SK-N-SH (cell line): ENCODE results near the gene MEPCE. TPM values are rescaled to one million over a fixed set of nuclear protein-coding genes. Genes with fewer than 3 reads are reported as not detected.
"Not testable (repeated sequence)": the region's sequence is repeated elsewhere in the genome, so short reads cannot be mapped to it uniquely, and the experiment has no call there.

Source experiments
- CTCF ChIA-PET: fragments of 300-600, 350-600 bp; formaldehyde crosslinking; extraction: SDS; loops from one replicate; lab custom pipeline; 2021; lab: Yijun Ruan, JAX
- POLR2A ChIA-PET: fragments of 350-600 bp; sonication (Branson Sonifier 250); formaldehyde crosslinking; extraction: SDS; loops from one replicate; lab custom pipeline; 2020; ENCODE audit warnings: antibody characterized with exemption, inconsistent platforms; lab: Yijun Ruan, JAX
- DNase-seq: peaks from one replicate; pipeline ENCODE4 v3.0.0; 2012
- H2AFZ ChIP-seq: fragments of 200-600 bp; sonication (generic); 2 replicates; pipeline ENCODE4 v1.8.1; 2016; ENCODE audit warnings: antibody characterized with exemption, mild to moderate bottlenecking, low read depth
- H3F3A ChIP-seq: fragments of 200-600 bp; sonication (generic); replicated peaks from 2 replicates; pipeline ENCODE3; 2016; ENCODE audit warnings: antibody characterized with exemption, mild to moderate bottlenecking; ENCODE audit not compliant: insufficient read depth
- H3K27ac ChIP-seq, 2 experiments: fragments of 200-500 bp in 1 of 2; fragments of 200-600 bp in 1 of 2; sonication (Bioruptor generic) in 1 of 2; sonication (generic), shearing (Covaris generic) in 1 of 2; 2 replicates each; pipeline versions ENCODE4 v1.5.1 to v1.6.1; 2014 to 2016; ENCODE audit warnings: low read depth in 2 of 2, inconsistent platforms in 1 of 2, low read length in 1 of 2, mild to moderate bottlenecking in 1 of 2, mixed read lengths in 1 of 2
- H3K27me3 ChIP-seq: fragments of 200-600 bp; sonication (generic), shearing (Covaris generic); 2 replicates; pipeline ENCODE4 v1.6.1; 2016; ENCODE audit warnings: mixed run types; ENCODE audit not compliant: insufficient read depth
- H3K36me3 ChIP-seq, 2 experiments: fragments of 200-500 bp in 1 of 2; fragments of 200-600 bp in 1 of 2; sonication (Bioruptor generic) in 1 of 2; sonication (generic) in 1 of 2; replicated peaks in 1 of 2; 2 replicates each; pipeline versions ENCODE3 to v1.5.1; 2014 to 2016; ENCODE audit warnings: low read length in 1 of 2, mild to moderate bottlenecking in 1 of 2; ENCODE audit not compliant: insufficient read depth in 2 of 2, control insufficient read depth in 1 of 2
- H3K4me1 ChIP-seq, 2 experiments: fragments of 200-500 bp in 1 of 2; fragments of 200-600 bp in 1 of 2; sonication (Bioruptor generic) in 1 of 2; sonication (generic), shearing (Covaris generic) in 1 of 2; 2 replicates each; pipeline versions ENCODE4 v1.5.1 to v1.6.1; 2014 to 2016; ENCODE audit warnings: low read depth in 1 of 2, low read length in 1 of 2, mixed run types in 1 of 2; ENCODE audit not compliant: insufficient read depth in 2 of 2, control insufficient read depth in 1 of 2
- H3K4me2 ChIP-seq: fragments of 200-600 bp; sonication (generic), shearing (Covaris generic); 2 replicates; pipeline ENCODE4 v1.6.1; 2017; ENCODE audit warnings: mixed run types
- H3K4me3 ChIP-seq, 2 experiments: fragments of 200-500 bp in 1 of 2; fragments of 200-600 bp in 1 of 2; sonication (Bioruptor generic) in 1 of 2; sonication (generic), shearing (Covaris generic) in 1 of 2; 2 replicates each; pipeline versions ENCODE4 v1.5.1 to v1.8.1; 2014 to 2016; ENCODE audit warnings: low read depth in 2 of 2, inconsistent platforms in 1 of 2, low read length in 1 of 2, mild to moderate bottlenecking in 1 of 2, mixed read lengths in 1 of 2, moderate library complexity in 1 of 2
- H3K79me2 ChIP-seq: fragments of 200-600 bp; sonication (generic); 2 replicates; pipeline ENCODE4 v1.8.1; 2017; ENCODE audit warnings: mild to moderate bottlenecking; ENCODE audit not compliant: insufficient read depth
- H3K9ac ChIP-seq: fragments of 200-600 bp; sonication (generic); 2 replicates; pipeline ENCODE4 v1.6.1; 2017; ENCODE audit warnings: mixed run types
- H3K9me2 ChIP-seq: fragments of 200-600 bp; sonication (generic); 2 replicates; pipeline ENCODE4 v1.6.1; 2017; ENCODE audit warnings: mixed run types
- H3K9me3 ChIP-seq: fragments of 200-600 bp; sonication (generic); 2 replicates; pipeline ENCODE4 v1.6.1; 2017; ENCODE audit warnings: mixed run types, mild to moderate bottlenecking, moderate library complexity
- H4K20me1 ChIP-seq: fragments of 200-600 bp; sonication (generic); 2 replicates; pipeline ENCODE4 v1.6.1; 2017; ENCODE audit warnings: mild to moderate bottlenecking, mixed run types; ENCODE audit not compliant: insufficient read depth
- ELF1 ChIP-seq: IDR thresholded peaks from 2 replicates; pipeline ENCODE4 v1.4.0; 2012
- FOSL2 ChIP-seq: IDR thresholded peaks from 2 replicates; pipeline ENCODE4 v1.4.0; 2012; ENCODE audit warnings: low read depth, mild to moderate bottlenecking, moderate library complexity, borderline replicate concordance
- FOXM1 ChIP-seq: IDR thresholded peaks from 2 replicates; pipeline ENCODE4 v1.4.0; 2012; ENCODE audit warnings: low read depth, mild to moderate bottlenecking
- MAX ChIP-seq: IDR thresholded peaks from 2 replicates; pipeline ENCODE4 v1.4.0; 2012; ENCODE audit warnings: low read depth
- MEF2A ChIP-seq: IDR thresholded peaks from 2 replicates; pipeline ENCODE4 v1.4.0; 2012; ENCODE audit warnings: low read depth, borderline replicate concordance
- MXI1 ChIP-seq: IDR thresholded peaks from 2 replicates; pipeline ENCODE4 v1.6.1; 2012; ENCODE audit warnings: mild to moderate bottlenecking, low read depth, low read length, improper control_type of control experiment
- NFIC ChIP-seq: IDR thresholded peaks from 2 replicates; pipeline ENCODE4 v1.4.0; 2012; ENCODE audit warnings: borderline replicate concordance
- RAD21 ChIP-seq: IDR thresholded peaks from 2 replicates; pipeline ENCODE4 v1.6.1; 2012; ENCODE audit warnings: mild to moderate bottlenecking, low read length
- REST ChIP-seq: IDR thresholded peaks from 2 replicates; pipeline ENCODE4 v1.6.1; 2012; ENCODE audit warnings: mild to moderate bottlenecking, low read depth, low read length, moderate library complexity
- RFX5 ChIP-seq: IDR thresholded peaks from 2 replicates; pipeline ENCODE4 v1.6.1; 2012; ENCODE audit warnings: mild to moderate bottlenecking, improper control_type of control experiment, low read length
- SIN3A ChIP-seq: IDR thresholded peaks from 2 replicates; pipeline ENCODE4 v1.6.1; 2012; ENCODE audit warnings: low read depth, mild to moderate bottlenecking, low read length, moderate library complexity, borderline replicate concordance
- SMC3 ChIP-seq: IDR thresholded peaks from 2 replicates; pipeline ENCODE4 v1.6.1; 2012; ENCODE audit warnings: low read depth, low read length, improper control_type of control experiment
- TCF12 ChIP-seq: IDR thresholded peaks from 2 replicates; pipeline ENCODE4 v1.4.0; 2012
- WGBS: methylation state at CpG from one replicate; pipeline ENCODE4 v1.1.6; 2017; ENCODE audit warnings: low lambda C conversion rate; 5-methylcytosine and 5-hydroxymethylcytosine counted together
- polyA plus RNA-seq, 3 experiments: library from polyadenylated mRNA; depleted of rRNA; stranded (reverse); fragments of >200 nt; gene quantifications; 2 replicates each; pipeline ENCODE4 v1.2.3, GENCODE V29; 2012

Gene MEPCE
- polyA plus RNA-seq, 1 of the 3 experiments (the other 2 are of a cell fraction), result 20.2 TPM

GRCh38 chr7:100452513-100452912, 22.9 kb downstream of the MEPCE start:
- H3K79me2 ChIP-seq, result no peaks in the 10 kb centered on the region
- H3K9ac ChIP-seq, result no peak overlapping the region
- H3K4me3 ChIP-seq, result no peak overlapping the region
- no peak overlapping the region for H3K27ac ChIP-seq
- H3K4me2 ChIP-seq, result no peak overlapping the region
- no peaks in the 10 kb centered on the region for H4K20me1 ChIP-seq
- H3K9me3 ChIP-seq, result no peaks in the 10 kb centered on the region
- ChIA-PET POLR2A (no interaction called here), CTCF (interaction anchor here (1.2 to 5.3 kb wide), 4 partner anchors 12 to 37 kb away, joined by 3 to 57 read pairs (median 22); partner anchors contain the start of gene SPACDR)
- no peaks in the 10 kb centered on the region for H3K36me3 ChIP-seq
- no peak for DNase-seq
- H2AFZ ChIP-seq, result no peak overlapping the region
- no peaks in the 10 kb centered on the region for H3K9me2 ChIP-seq
- no peaks in the 10 kb centered on the region for H3K27me3 ChIP-seq
- no peaks in the 10 kb centered on the region for H3F3A ChIP-seq
- 69% methylated on average over 3 of the region's 3 CpGs for WGBS
- peaks cover 0 to 2% of the 10 kb centered on the region in 2 experiments; a peak in 1 of 4 replicates for H3K4me1 ChIP-seq
- TF ChIP-seq FOSL2 (no peak), TCF12 (no peak), RFX5 (no peak), RAD21 (no peak), ELF1 (no peak)

GRCh38 chr7:100453854-100454253, 24.2 kb downstream of the MEPCE start:
- H3K9me3 ChIP-seq, H3K9me2 ChIP-seq, H3K4me1 ChIP-seq, DNase-seq, H3K4me2 ChIP-seq, H3K27me3 ChIP-seq, H3K27ac ChIP-seq, H3K36me3 ChIP-seq, H3K79me2 ChIP-seq, H2AFZ ChIP-seq, H4K20me1 ChIP-seq, H3F3A ChIP-seq, H3K9ac ChIP-seq, H3K4me3 ChIP-seq: not testable (repeated sequence)
- ChIA-PET POLR2A (interaction anchor here (1.2 to 2.0 kb wide), 2 partner anchors 22 to 26 kb away, joined by 3 to 4 read pairs; partner anchors contain the start of gene TSC22D4), CTCF (interaction anchor here (0.9 to 5.3 kb wide), 7 partner anchors 10 to 238 kb away, joined by 3 to 57 read pairs (median 6); partner anchors contain the start of genes NYAP1 and SPACDR)
- 74% methylated on average over 7 of the region's 8 CpGs for WGBS

- H3K36me3 ChIP-seq, result no peaks in the 10 kb centered on the region
- TF ChIP-seq FOSL2, result no peak
- TF ChIP-seq MXI1, result no peak
- TF ChIP-seq REST, result no peak
- no peak for TF ChIP-seq NFIC
- no peak for TF ChIP-seq SIN3A
- TF ChIP-seq RFX5, result no peak
- no peak for TF ChIP-seq MAX
- TF ChIP-seq RAD21, result no peak
- TF ChIP-seq MEF2A, result no peak
- no peak for TF ChIP-seq SMC3
- TF ChIP-seq FOXM1, result no peak
- ChIA-PET CTCF (interaction anchor here (0.8 to 5.3 kb wide), 10 partner anchors 8 to 270 kb away, joined by 3 to 57 read pairs (median 7); partner anchors contain the start of genes MEPCE, NYAP1, SPACDR and ZCWPW1), POLR2A (interaction anchor here (0.6 to 2.0 kb wide), 5 partner anchors 18 to 131 kb away, joined by 3 to 4 read pairs (median 3); partner anchors contain the start of genes FBXO24, LRCH4, TSC22D4 and ZCWPW1)
- H2AFZ ChIP-seq, result no peak overlapping the region
- no peak for DNase-seq
- no peaks in the 10 kb centered on the region for H3K9me3 ChIP-seq
- H3K4me1 ChIP-seq, result peaks cover 0 to under 1% of the 10 kb centered on the region in 2 experiments; a peak in 1 of 4 replicates
- 84% methylated on average over 3 of the region's 3 CpGs for WGBS
- H3K9ac ChIP-seq, result no peak overlapping the region
- no peaks in the 10 kb centered on the region for H3K79me2 ChIP-seq
- no peaks in the 10 kb centered on the region for H3K9me2 ChIP-seq
- H3K27me3 ChIP-seq, result no peaks in the 10 kb centered on the region
- H3K27ac ChIP-seq, result no peak overlapping the region
- H4K20me1 ChIP-seq, result no peaks in the 10 kb centered on the region
- H3K4me2 ChIP-seq, result no peak overlapping the region
- H3F3A ChIP-seq, result peaks cover 3% of the 10 kb centered on the region
- no peak overlapping the region for H3K4me3 ChIP-seq
These were observed 25.6 kb downstream of the MEPCE start for GRCh38 chr7:100455206-100455605.
